Peyer's patch (tissue), 4 donors: Measurements from ENCODE around the gene ST6GALNAC4. TPM values are rescaled to one million over a fixed set of nuclear protein-coding genes. Genes with fewer than 3 reads are reported as not detected.

Experiments used
- DNase-seq, 3 donors: peaks; one replicate each; pipeline ENCODE4 v3.0.0-alpha.2; 2017 to 2019
- H3K27ac ChIP-seq, 4 donors: fragments of 200-600 bp; sonication (generic); one replicate each; pipeline ENCODE4 v1.5.1; 2016 to 2019
- H3K27me3 ChIP-seq, 2 donors: fragments of 200-600 bp; sonication (generic); one replicate each; pipeline ENCODE4 v1.5.1; 2019
- H3K36me3 ChIP-seq, 3 donors: fragments of 200-600 bp; sonication (generic); one replicate each; pipeline ENCODE4 v1.5.1; 2016 to 2019
- H3K4me1 ChIP-seq, 4 donors: fragments of 200-600 bp; sonication (generic); one replicate each; pipeline ENCODE4 v1.5.1; 2016 to 2019
- H3K4me3 ChIP-seq, 4 donors: fragments of 200-600 bp; sonication (generic); 1 replicate in 3 of 4; 2 replicates in 1 of 4; pipeline ENCODE4 v1.5.1; 2016 to 2019; ENCODE audit warnings: mild to moderate bottlenecking in 1 of 4
- H3K9me3 ChIP-seq, 4 donors: fragments of 200-600 bp; sonication (generic); one replicate each; pipeline ENCODE4 v1.5.1; 2016 to 2019; ENCODE audit warnings: mild to moderate bottlenecking in 1 of 4
- CTCF ChIP-seq, 6 experiments: fragments of 450-650 bp in 4 of 6; fragments of 200-600 bp in 2 of 6; sonication (generic) in 1 of 6; IDR thresholded peaks; one replicate each; pipeline ENCODE4 v1.5.1; 2017 to 2019; ENCODE audit warnings: antibody characterized with exemption in 6 of 6, mild to moderate bottlenecking in 3 of 6, moderate library complexity in 1 of 6
- POLR2A ChIP-seq, 2 donors: fragments of 450-650 bp; IDR thresholded peaks; one replicate each; pipeline ENCODE4 v1.5.1; 2017; ENCODE audit warnings: antibody characterized with exemption in 2 of 2, mild to moderate bottlenecking in 2 of 2, moderate library complexity in 2 of 2
- total RNA-seq, 4 donors: library from RNA; depleted of rRNA; stranded (reverse); fragments of >200 nt; gene quantifications; one replicate each; pipeline ENCODE4 v1.1.0, GENCODE V29; 2016

ST6GALNAC4 gene
- total RNA-seq, 4 donors from 2014 or later = 39.9 to 119 (median 46.7) TPM

GRCh38 chr9:127866535-127866934 is 50.3 kb downstream of the ST6GALNAC4 start:
- DNase-seq = peak in 2 of 3 donors; percentile 67 to 71
- Histone ChIP-seq H3K27me3 (no peaks in the 10 kb centered on the region), H3K36me3 (no peaks in the 10 kb centered on the region), H3K4me3 (no peak overlapping the region), H3K27ac (peak overlapping the region in 1 of 4 donors; percentile 78), H3K4me1 (peaks cover 0 to 28% (median 18%) of the 10 kb centered on the region in 4 donors), H3K9me3 (no peaks in the 10 kb centered on the region)
- no peak for TF ChIP-seq POLR2A (IDR thresholded peaks at IDR 0.05)
- no peak for TF ChIP-seq CTCF (IDR thresholded peaks at IDR 0.05)

- no peaks in the 10 kb centered on the region for H3K9me3 ChIP-seq
- H3K4me1 ChIP-seq = peaks cover 0 to 34% (median 24%) of the 10 kb centered on the region in 4 donors
- H3K4me3 ChIP-seq = no peak overlapping the region
- DNase-seq = no peak
- no peaks in the 10 kb centered on the region for H3K27me3 ChIP-seq
- no peak for TF ChIP-seq POLR2A (IDR thresholded peaks at IDR 0.05)
- TF ChIP-seq CTCF (IDR thresholded peaks at IDR 0.05) = no peak
- H3K27ac ChIP-seq = peak overlapping the region in 2 of 4 donors; percentile 58 to 78
- H3K36me3 ChIP-seq = no peaks in the 10 kb centered on the region
Observed at GRCh38 chr9:127865645-127866464, 51.0 kb downstream of the ST6GALNAC4 start.

- TF ChIP-seq CTCF (IDR thresholded peaks at IDR 0.05) = no peak
- TF ChIP-seq POLR2A (IDR thresholded peaks at IDR 0.05) = no peak
- no peaks in the 10 kb centered on the region for H3K36me3 ChIP-seq
- no peaks in the 10 kb centered on the region for H3K27me3 ChIP-seq
- peak overlapping the region; percentile 77 to 82 (median 80) for H3K27ac ChIP-seq
- DNase-seq = no peak
- peaks cover 0 to 38% (median 31%) of the 10 kb centered on the region in 4 donors for H3K4me1 ChIP-seq
- H3K9me3 ChIP-seq = no peaks in the 10 kb centered on the region
- H3K4me3 ChIP-seq = no peak overlapping the region
Observed at GRCh38 chr9:127863191-127863621, 53.6 kb downstream of the ST6GALNAC4 start.

- no peaks in the 10 kb centered on the region for H3K27me3 ChIP-seq
- peak overlapping the region; percentile 77 to 82 (median 80) for H3K27ac ChIP-seq
- no peak overlapping the region for H3K4me3 ChIP-seq
- H3K9me3 ChIP-seq = no peaks in the 10 kb centered on the region
- peaks cover 0 to 41% (median 36%) of the 10 kb centered on the region in 4 donors for H3K4me1 ChIP-seq
- peak; percentile 71 to 96 (median 94) for DNase-seq
- no peaks in the 10 kb centered on the region for H3K36me3 ChIP-seq
- TF ChIP-seq POLR2A (IDR thresholded peaks at IDR 0.05) = no peak
- TF ChIP-seq CTCF (IDR thresholded peaks at IDR 0.05) = no peak
Observed at GRCh38 chr9:127862075-127863011, 54.5 kb downstream of the ST6GALNAC4 start.

GRCh38 chr9:127860779-127861178 is 56.1 kb downstream of the ST6GALNAC4 start:
- Histone ChIP-seq H3K4me1 (peaks cover 0 to 41% (median 36%) of the 10 kb centered on the region in 4 donors), H3K9me3 (no peaks in the 10 kb centered on the region), H3K36me3 (no peaks in the 10 kb centered on the region), H3K4me3 (no peak overlapping the region), H3K27me3 (no peaks in the 10 kb centered on the region), H3K27ac (peak overlapping the region in 2 of 4 donors; percentile 78 to 82)
- TF ChIP-seq CTCF (IDR thresholded peaks at IDR 0.05) (no peak), POLR2A (IDR thresholded peaks at IDR 0.05) (no peak)
- no peak for DNase-seq
